Astrocyte of the spinal cord (primary cell): ENCODE data around the gene PPP3R1.
A peak's percentile ranks its signal among the peaks of the same experiment; 100 is the strongest.

Experiments
- DNase-seq: peaks from one replicate; pipeline ENCODE4 v3.0.0; 2011; ENCODE audit warnings: low read depth, low spot score
- H3K4me3 ChIP-seq: 2 replicates; pipeline ENCODE4 v1.5.1; 2011; ENCODE audit warnings: low read depth, mild to moderate bottlenecking, low read length, moderate library complexity
- CTCF ChIP-seq: IDR thresholded peaks from 2 replicates; pipeline ENCODE4 v1.5.1; 2012; ENCODE audit warnings: low read depth, mild to moderate bottlenecking, low read length, inconsistent platforms
- in situ Hi-C: cut with HindIII; loops from 2 replicates; pipeline ENCODE4 v1.10.0; 2017; ENCODE audit warnings: low sequenced_read_pairs

Gene PPP3R1

DNA sequence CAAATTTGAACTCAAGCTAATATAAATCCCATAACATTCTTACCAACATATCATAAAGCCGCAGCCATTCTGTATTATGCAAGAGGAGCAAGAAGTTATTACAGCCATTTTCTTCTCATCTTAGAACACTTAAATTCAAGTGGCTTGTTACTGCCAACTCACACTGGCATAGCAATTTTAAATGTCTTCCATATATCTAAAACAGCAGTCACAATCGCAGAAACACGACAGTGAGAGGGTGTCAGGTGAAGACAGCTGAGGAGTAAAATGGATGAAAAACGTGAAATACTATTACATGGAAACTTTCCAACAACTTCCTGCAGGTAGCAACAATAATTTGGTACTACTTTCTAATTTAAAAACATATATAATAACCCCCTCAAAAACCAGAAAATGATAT lies 17.9 kb downstream of the PPP3R1 start:
- DNase-seq = no peak
- no peak for TF ChIP-seq CTCF
- no peak overlapping the region for H3K4me3 ChIP-seq
- in situ Hi-C loops = no loop called here

DNA sequence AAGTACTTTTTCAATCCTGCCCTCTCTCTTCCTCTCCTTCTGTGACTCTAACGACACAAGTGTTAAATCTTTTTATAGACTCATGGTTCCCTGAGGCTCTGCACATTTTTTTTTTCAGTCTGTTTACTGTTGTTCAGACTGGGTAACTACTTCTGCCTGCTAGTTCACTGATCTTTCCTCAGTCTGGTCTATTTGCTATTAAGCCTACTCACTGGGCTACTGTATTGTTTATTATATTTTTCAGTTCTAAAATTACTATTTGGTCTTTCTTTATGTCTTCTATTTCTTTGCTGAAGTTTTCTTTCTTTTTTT lies 21.3 kb downstream of the PPP3R1 start:
- no peak for TF ChIP-seq CTCF
- in situ Hi-C loops = no loop called here
- no peak for DNase-seq
- no peak overlapping the region for H3K4me3 ChIP-seq

- DNase-seq = no peak
- no peak for TF ChIP-seq CTCF
- in situ Hi-C loops = no loop called here
- H3K4me3 ChIP-seq = no peak overlapping the region
Measured at GRCh38 chr2:68230241-68231060, 21.9 kb downstream of the PPP3R1 start.

DNA sequence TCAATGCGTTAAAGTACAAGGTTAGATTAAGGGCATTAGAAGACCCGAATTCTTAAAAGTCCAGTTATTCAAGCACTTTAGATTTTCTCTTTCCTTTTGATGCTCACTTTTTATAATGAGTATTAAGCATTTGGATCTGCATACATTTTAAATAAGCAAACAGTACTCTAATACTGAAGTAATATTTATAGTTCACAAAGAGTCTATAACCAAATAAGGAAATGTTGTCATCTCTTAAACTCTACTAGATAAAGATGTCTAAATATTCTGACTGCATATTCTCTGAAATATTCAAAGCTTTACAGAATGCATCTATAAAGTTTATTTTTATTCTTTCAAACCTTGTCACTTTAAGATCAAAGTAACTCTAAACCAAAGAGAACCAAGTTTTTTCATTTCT lies 25.5 kb downstream of the PPP3R1 start:
- DNase-seq = no peak
- no peak overlapping the region for H3K4me3 ChIP-seq
- in situ Hi-C loops = no loop called here
- TF ChIP-seq CTCF = no peak

GRCh38 chr2:68225119-68225632 lies 27.2 kb downstream of the PPP3R1 start:
- no peak for DNase-seq
- in situ Hi-C loops = no loop called here
- no peak overlapping the region for H3K4me3 ChIP-seq
- TF ChIP-seq CTCF = peak; percentile 31

GRCh38 chr2:68223419-68223818 lies 28.9 kb downstream of the PPP3R1 start:
- no peak for TF ChIP-seq CTCF
- in situ Hi-C loops = no loop called here
- DNase-seq = no peak
- no peak overlapping the region for H3K4me3 ChIP-seq
